Mesothelial cell of epicardium (in vitro differentiated cells): ENCODE measurements around the gene USP5. TPM values are rescaled to one million over a fixed set of nuclear protein-coding genes. Genes with fewer than 3 reads are reported as not detected.

Experiments used
- DNase-seq, 2 experiments: peaks; one replicate each; pipeline ENCODE4 v3.0.0; 2021; ENCODE audit warnings: low spot score in 2 of 2; ENCODE audit not compliant: unreplicated experiment in 2 of 2
- H3K27ac Mint-ChIP-seq: 2 replicates; pipeline ENCODE4 v1.8.0; 2021; ENCODE audit warnings: mixed read lengths
- H3K27me3 Mint-ChIP-seq: 2 replicates; pipeline ENCODE4 v1.8.0; 2021; ENCODE audit warnings: low read depth, mixed read lengths
- H3K36me3 Mint-ChIP-seq: 2 replicates; pipeline ENCODE4 v1.8.0; 2021; ENCODE audit warnings: mixed read lengths
- H3K4me1 Mint-ChIP-seq: 2 replicates; pipeline ENCODE4 v1.8.0; 2021; ENCODE audit warnings: mixed read lengths
- H3K4me3 Mint-ChIP-seq: 2 replicates; pipeline ENCODE4 v1.8.0; 2021; ENCODE audit warnings: mild to moderate bottlenecking, moderate library complexity, mixed read lengths
- H3K9me3 Mint-ChIP-seq: 2 replicates; pipeline ENCODE4 v1.8.0; 2021; ENCODE audit warnings: mixed read lengths
- CTCF ChIP-seq: fragments of 200-600 bp; sonication (generic); IDR thresholded peaks from one replicate; pipeline ENCODE4 v1.5.0; 2021; ENCODE audit warnings: antibody characterized with exemption; ENCODE audit not compliant: unreplicated experiment
- total RNA-seq: library from RNA; stranded (reverse); gene quantifications from 3 replicates; pipeline ENCODE4 v1.2.1, GENCODE V29; 2021

The USP5 gene
- total RNA-seq, 1 donor from 2014 or later = 119 TPM

- Mint-ChIP-seq H3K36me3 (peaks cover 18% of the 10 kb centered on the region), H3K27ac (no peak overlapping the region), H3K4me3 (no peak overlapping the region), H3K27me3 (no peaks in the 10 kb centered on the region), H3K9me3 (no peaks in the 10 kb centered on the region), H3K4me1 (peaks cover 23% of the 10 kb centered on the region)
- TF ChIP-seq CTCF = no peak
- no peak for DNase-seq
These were observed 3.4 kb downstream of the USP5 start for GRCh38 chr12:6855322-6855721.

GRCh38 chr12:6858799-6859198 lies 6.8 kb downstream of the USP5 start:
- Mint-ChIP-seq H3K36me3 (peaks cover 40% of the 10 kb centered on the region), H3K27ac (no peak overlapping the region), H3K4me3 (no peak overlapping the region), H3K27me3 (no peaks in the 10 kb centered on the region), H3K9me3 (no peaks in the 10 kb centered on the region), H3K4me1 (peaks cover 6% of the 10 kb centered on the region)
- no peak for TF ChIP-seq CTCF
- DNase-seq = no peak

- Mint-ChIP-seq H3K4me3 (no peak overlapping the region), H3K36me3 (peaks cover 44% of the 10 kb centered on the region)
- TF ChIP-seq CTCF = no peak
These were observed 8.2 kb downstream of the USP5 start for GRCh38 chr12:6860116-6860515.

GRCh38 chr12:6860942-6861341 lies 9.0 kb downstream of the USP5 start:
- H3K27ac Mint-ChIP-seq = no peak overlapping the region
- no peaks in the 10 kb centered on the region for H3K27me3 Mint-ChIP-seq
- peaks cover 48% of the 10 kb centered on the region for H3K36me3 Mint-ChIP-seq
- no peaks in the 10 kb centered on the region for H3K9me3 Mint-ChIP-seq
- no peak for TF ChIP-seq CTCF
- DNase-seq = no peak
- H3K4me1 Mint-ChIP-seq = no peaks in the 10 kb centered on the region
- no peak overlapping the region for H3K4me3 Mint-ChIP-seq

More at GRCh38 chr12:6860116-6860515, 8.2 kb downstream of the USP5 start:
- no peaks in the 10 kb centered on the region for H3K27me3 Mint-ChIP-seq
- H3K4me1 Mint-ChIP-seq = no peaks in the 10 kb centered on the region
- no peak overlapping the region for H3K27ac Mint-ChIP-seq
- no peak for DNase-seq
- no peaks in the 10 kb centered on the region for H3K9me3 Mint-ChIP-seq

GRCh38 chr12:6861391-6861790 lies 9.4 kb downstream of the USP5 start:
- no peak overlapping the region for H3K4me3 Mint-ChIP-seq
- no peak overlapping the region for H3K27ac Mint-ChIP-seq
- peaks cover 48% of the 10 kb centered on the region for H3K36me3 Mint-ChIP-seq

More at GRCh38 chr12:6861391-6861790, 9.4 kb downstream of the USP5 start:
- Mint-ChIP-seq H3K4me1 (peaks cover under 1% of the 10 kb centered on the region), H3K27me3 (no peaks in the 10 kb centered on the region), H3K9me3 (no peaks in the 10 kb centered on the region)
- no peak for DNase-seq
- no peak for TF ChIP-seq CTCF
